NCI-H345 treated with DMSO at 0.1 percent for 48 hours (cell line): ENCODE results near the gene HDAC11.

Experiments
- DNase-seq: peaks from one replicate; lab custom pipeline; 2025; ENCODE audit not compliant: unreplicated experiment; lab: John Stamatoyannopoulos, UW

Gene HDAC11

GRCh38 chr3:13539671-13540070, 59.6 kb downstream of the HDAC11 start:
- DNase-seq = no peak

DNA sequence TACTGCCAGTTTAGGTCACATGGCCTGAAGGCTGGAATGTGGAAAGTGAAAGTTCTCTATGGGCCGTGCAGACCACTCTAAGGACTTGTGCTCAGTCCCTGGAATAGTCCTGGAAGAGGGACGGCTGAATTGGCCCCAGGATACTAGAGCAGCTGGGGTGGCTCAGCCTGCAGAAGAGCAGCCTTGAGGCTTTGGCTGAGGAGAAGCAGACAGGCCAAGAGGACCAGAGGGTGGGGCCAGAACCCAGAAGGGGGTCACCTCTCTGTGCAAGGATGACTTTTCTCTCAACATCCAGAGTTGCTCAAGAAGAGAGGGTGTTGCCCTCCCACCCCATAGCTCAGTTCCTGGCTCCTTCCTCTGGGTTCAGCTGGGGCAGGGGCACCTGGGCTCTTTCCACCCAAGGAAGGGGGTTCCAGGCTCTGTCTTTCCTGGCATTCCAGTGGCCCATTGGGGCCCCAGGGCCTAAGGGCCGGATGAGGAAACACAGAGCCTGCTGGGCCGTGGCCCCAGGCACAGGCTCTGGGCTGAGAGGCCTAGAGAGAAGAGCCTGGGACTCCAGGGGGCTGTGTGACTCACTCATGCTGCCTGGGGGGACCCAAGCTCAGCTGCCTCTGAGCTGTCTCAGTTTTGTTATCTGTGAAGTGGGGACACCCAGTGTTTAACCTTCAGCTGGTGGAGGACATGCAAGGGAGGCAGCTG, 60.3 kb downstream of the HDAC11 start:
- no peak for DNase-seq

DNA sequence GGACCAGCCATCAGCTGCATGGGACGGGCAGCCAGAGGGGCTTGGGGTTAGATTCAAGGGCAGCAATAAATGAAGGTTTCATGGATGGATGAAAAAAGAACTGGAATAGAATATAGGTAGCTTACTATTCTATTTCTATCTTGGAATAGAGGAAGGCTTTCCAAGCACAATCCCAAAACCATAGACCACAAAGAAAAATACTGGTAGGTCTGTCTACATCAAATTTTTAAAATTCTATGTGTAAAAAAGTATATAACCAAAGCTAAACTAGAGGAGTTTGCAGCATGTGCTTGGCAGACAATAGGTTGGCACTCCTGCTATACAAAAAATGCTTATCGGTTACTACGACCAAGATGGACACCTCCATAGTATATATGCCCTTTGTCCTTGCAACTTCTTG, 61.6 kb downstream of the HDAC11 start:
- DNase-seq = no peak

DNA sequence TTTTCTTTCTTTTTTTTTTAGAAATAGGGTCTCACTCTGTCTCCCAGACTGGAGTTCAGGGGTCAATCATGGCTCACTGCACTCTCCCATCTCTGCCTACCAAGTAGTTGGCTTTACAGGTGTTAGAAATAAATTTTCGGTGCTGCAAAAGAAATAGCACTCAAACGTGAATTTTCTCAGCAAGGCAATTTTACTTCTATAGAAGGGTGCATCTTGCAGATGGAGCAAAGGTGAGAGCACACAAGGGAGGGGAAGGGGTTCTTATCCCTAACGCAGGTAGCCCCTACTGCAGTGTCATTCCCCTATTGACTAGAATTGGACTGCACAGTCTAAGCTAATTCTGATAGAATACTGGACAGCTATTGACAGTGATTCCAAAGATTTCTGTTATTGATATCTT, 62.0 kb downstream of the HDAC11 start:
- no peak for DNase-seq

DNA sequence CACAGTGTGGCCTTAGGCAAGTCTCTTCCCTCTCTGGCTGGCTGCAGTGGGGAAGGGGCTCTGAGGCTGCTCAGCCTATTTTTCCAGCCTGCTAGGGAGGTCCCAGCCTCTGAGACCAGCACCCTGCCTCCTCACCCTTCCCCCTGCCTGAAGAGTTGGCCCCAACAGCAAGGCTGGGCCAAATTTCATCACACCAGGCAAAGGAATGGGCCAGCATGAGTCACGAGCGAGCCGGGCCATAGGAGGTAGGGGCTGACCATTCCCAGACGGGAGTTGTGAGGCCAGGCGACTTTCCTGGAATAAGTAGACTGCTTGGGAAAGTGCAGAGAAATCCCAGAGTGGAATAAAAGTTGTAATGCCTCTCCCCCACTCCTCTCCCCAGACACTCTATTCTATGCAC, 63.1 kb downstream of the HDAC11 start:
- DNase-seq = no peak

GRCh38 chr3:13544293-13544831, 64.3 kb downstream of the HDAC11 start:
- DNase-seq = no peak

GRCh38 chr3:13544951-13545651, 65.0 kb downstream of the HDAC11 start:
- no peak for DNase-seq

- no peak for DNase-seq
Observed at GRCh38 chr3:13545952-13546454, 65.9 kb downstream of the HDAC11 start.

GRCh38 chr3:13546667-13547171, 66.6 kb downstream of the HDAC11 start:
- no peak for DNase-seq

DNA sequence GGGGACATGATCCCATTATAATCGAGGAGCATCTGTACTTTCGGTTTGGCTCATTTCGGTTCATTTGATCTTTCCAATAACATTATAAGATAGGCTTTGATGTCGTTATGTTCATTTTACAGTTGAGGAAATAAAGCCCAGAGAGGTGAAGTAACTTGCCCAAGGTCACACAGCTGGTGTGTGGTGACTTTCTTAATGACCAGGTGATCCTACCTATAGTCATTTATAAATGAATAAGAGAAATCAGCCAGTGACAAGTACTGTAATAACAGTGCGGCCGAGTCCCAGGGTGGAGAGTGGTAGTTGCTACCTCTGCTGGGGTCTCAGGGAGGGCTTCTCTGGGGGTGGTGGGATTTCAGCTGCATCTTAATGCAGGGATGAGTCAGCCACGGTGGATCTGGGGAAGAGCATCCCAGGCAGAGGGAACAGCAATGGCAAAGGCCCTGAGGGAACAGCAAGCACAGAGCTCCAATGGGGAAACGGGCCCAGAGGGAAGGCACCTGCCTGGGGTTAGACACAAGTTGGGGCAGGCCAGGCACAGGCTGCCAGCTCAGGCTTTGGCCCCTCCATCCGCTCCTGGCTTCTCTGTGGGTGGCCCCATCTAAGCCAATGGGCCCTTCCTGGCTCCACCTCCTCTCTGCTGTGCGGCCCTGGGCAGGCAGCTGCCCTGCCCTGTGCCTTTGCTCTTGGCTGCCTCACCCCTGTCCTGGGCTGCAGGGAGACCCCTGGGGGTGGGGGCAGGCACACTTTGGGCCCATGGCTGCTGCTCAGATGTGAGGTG, 67.7 kb downstream of the HDAC11 start:
- no peak for DNase-seq

- DNase-seq = no peak
Observed at GRCh38 chr3:13548696-13549622, 68.9 kb downstream of the HDAC11 start, which contains the start of gene FBLN2. TSS of gene FBLN2 (plus strand) at chr3:13549125. CDS start at chr3:13570356, 21,231 bp downstream.

DNA sequence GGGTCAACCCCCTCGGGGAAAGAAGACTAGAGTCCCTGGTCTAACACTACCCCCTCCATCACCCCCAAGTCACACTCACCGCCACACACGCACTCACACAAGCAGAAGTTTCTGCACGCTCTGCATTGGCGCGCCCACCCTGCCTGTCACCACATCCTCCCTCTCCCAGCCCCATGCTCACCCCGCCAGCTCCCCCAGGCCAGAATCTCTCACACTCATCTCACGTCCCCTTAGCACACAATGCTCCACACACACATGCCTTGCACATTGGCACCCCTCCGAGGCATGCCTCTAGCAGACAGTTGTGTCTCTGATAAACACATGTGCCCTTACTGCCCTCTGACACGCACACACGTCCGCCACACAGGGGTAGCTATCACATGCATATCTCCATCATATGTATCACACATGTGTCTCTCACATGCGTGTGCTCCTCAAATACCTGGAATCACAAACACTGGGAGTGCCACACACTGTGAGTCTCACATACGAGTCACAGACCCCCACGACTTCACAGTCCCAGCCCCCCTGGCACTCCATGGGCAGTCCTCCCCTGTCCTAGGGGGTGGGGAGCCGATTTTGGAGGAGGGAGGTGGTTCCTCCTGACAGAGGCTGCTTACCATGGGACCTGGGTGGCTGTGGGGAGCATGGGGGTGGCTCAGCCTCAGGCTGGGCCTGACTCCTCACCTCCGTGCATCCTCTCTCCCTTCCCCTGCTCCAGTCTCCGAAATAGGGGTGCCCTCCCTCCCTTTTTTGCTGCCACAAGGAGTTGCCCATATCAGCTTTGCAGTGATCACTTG, 69.7 kb downstream of the HDAC11 start:
- DNase-seq = no peak

DNA sequence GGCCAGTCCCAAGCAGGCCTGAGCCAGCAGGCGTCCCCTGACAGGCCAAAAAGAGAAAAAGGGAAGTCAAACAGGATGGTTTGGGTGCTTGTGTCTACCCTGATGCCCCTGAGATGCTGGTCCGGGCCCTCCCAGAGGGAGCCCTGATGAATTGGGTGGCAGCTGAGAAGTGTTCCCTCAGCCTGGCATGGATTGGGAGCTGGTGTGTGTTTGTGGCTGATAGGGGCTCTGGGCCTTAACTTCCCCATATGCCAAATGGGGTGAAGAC, 70.3 kb downstream of the HDAC11 start:
- DNase-seq = no peak

DNA sequence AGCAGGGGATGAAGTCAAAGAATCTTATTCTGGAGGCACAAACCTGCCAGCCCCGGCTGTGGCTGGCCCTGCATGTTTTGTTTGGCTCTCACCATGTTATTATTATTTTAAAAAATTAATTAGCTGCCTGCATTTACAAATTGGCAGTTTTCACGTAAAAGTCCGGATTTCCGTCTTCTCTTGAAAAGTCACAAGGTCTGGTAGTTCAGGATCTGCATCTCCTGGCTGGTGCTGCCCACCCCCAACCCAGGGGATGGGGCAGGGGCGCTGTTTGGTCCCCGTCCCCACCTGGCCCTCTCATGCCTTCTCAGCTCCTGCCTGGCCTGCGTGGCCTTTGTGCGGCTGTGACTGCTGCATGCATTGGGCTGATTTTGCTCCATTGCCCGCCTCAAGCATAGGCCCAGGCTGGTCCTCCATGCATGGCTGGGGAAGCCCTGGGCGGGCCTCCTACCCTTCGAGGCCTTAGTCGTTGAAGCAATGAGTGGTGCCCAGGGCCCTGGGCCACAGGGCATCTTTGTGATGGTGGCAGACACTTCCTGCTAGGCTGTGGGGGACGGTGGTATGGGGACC, 70.8 kb downstream of the HDAC11 start:
- DNase-seq = no peak

DNA sequence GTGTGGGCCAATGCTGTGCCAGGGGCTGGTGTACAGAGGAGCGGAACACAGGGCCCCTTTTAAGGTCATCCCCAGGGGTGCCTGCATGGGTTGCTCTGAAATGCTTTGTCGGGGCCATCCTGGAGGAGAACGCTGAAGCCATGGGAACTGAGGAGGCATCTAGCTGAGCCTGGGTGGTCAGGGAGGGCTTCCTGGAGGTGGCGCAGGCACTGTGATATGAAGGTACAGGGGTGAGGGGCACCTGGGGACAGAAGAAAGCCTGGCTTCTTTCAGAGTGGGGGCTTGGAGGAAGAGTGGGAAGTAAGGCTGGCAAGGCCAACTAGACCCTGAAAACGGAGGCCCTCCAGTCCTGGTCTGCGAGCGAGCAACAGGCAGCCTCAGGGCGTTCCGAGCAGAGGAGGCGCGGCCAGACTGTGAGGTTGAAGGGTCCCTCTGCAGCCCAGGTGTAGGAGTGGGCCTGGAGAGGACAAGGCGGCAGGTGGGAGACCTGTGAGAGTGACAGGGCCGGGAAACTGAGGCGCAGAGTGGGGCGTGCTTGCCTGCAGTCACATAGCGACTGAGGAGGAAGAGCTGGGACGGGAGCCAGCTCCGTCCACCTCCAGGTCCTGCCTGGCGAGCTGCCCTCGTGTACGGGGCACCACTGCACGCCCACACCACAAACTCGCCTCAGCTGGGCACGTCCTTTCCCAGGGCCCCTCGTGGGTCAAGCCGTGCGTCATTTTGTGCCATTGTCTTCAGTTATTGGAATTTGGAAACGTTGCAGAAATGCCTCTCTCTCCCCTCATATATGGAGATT, 72.9 kb downstream of the HDAC11 start:
- DNase-seq = no peak

GRCh38 chr3:13553686-13554085, 73.6 kb downstream of the HDAC11 start:
- no peak for DNase-seq

DNA sequence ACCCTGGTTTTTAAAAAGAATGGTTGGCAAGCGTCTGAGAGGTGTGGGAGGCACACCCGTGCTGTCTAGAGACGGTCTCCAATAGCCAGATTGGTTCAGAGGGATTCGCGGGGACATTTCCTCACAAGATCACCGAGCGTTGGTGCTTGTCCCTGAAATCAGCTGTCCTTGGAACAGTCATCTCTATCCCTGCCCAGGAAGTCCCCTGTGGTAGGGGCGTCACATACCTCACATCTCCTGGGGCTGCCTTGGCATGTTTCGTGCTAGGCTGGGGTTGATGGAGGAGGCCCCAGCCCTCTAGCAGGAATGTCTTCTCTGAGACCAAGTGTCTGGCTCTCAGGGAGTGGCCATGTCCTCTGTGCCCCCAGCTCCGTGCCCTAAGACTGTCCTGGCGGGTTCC, 75.6 kb downstream of the HDAC11 start:
- no peak for DNase-seq
